ENCODE measurements around the gene IFNB1.

DNA sequence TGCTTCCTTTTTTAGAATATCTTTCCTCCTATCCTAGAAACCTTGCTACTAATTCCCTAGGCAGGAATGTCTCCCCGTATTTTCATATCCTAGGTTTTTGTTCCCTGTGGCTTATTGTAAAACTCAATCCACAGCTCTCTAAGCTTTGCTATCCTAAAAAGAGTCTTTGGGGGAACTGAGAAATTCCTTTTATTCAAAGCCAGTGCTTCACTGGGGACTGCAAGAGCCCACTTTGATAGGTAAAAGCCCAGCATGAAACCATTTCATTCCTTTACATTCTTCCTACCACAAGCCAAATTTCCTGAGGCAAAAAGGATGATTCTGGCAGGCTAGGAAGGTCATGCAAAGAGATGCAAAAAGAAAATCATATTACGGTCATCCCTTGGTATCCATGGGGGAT lies 40.5 kb downstream of the IFNB1 start:
- no peak for TF ChIP-seq RAD21 (IDR thresholded peaks at IDR 0.05; ENCODE audit: low read depth)
- TF ChIP-seq EP300 (IDR thresholded peaks at IDR 0.05; ENCODE audit: borderline replicate concordance), result no peak
- TF ChIP-seq, protein P1, sequence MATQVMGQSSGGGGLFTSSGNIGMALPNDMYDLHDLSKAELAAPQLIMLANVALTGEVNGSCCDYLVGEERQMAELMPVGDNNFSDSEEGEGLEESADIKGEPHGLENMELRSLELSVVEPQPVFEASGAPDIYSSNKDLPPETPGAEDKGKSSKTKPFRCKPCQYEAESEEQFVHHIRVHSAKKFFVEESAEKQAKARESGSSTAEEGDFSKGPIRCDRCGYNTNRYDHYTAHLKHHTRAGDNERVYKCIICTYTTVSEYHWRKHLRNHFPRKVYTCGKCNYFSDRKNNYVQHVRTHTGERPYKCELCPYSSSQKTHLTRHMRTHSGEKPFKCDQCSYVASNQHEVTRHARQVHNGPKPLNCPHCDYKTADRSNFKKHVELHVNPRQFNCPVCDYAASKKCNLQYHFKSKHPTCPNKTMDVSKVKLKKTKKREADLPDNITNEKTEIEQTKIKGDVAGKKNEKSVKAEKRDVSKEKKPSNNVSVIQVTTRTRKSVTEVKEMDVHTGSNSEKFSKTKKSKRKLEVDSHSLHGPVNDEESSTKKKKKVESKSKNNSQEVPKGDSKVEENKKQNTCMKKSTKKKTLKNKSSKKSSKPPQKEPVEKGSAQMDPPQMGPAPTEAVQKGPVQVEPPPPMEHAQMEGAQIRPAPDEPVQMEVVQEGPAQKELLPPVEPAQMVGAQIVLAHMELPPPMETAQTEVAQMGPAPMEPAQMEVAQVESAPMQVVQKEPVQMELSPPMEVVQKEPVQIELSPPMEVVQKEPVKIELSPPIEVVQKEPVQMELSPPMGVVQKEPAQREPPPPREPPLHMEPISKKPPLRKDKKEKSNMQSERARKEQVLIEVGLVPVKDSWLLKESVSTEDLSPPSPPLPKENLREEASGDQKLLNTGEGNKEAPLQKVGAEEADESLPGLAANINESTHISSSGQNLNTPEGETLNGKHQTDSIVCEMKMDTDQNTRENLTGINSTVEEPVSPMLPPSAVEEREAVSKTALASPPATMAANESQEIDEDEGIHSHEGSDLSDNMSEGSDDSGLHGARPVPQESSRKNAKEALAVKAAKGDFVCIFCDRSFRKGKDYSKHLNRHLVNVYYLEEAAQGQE (IDR thresholded peaks at IDR 0.05; ENCODE audit: low read depth), result no peak
- no peak for TF ChIP-seq MAX (IDR thresholded peaks at IDR 0.05)
- no peak for TF ChIP-seq NFIC (IDR thresholded peaks at IDR 0.05)
- TF ChIP-seq USF1 (IDR thresholded peaks at IDR 0.05), result no peak
- TF ChIP-seq ZBTB7A (IDR thresholded peaks at IDR 0.05; ENCODE audit: low read depth), result no peak
- no peak for TF ChIP-seq CREB1 (IDR thresholded peaks at IDR 0.05; ENCODE audit: low read depth)
- TF ChIP-seq FOXM1 (IDR thresholded peaks at IDR 0.05; ENCODE audit: borderline replicate concordance, low read depth), result no peak

Data from Ishikawa (cell line).